Astrocyte (in vitro differentiated cells and primary cell): ENCODE measurements around the gene PTPN1. TPM values are rescaled to one million over a fixed set of nuclear protein-coding genes. Genes with fewer than 3 reads are reported as not detected.

Source experiments
- DNase-seq: peaks from one replicate; pipeline ENCODE4 v3.0.0-alpha.2; 2010; ENCODE audit warnings: low read depth
- FAIRE-seq: peaks from 2 replicates; lab custom pipeline; 2011; peaks lifted over from hg19 to GRCh38; lab: Jason Lieb, UNC
- H2AFZ ChIP-seq: 2 replicates; pipeline ENCODE4 v1.6.0; 2012; ENCODE audit warnings: low read depth, low read length, inconsistent platforms
- H3K27ac ChIP-seq: 2 replicates; pipeline ENCODE4 v1.5.1; 2011; ENCODE audit warnings: low read depth, low read length, inconsistent platforms
- H3K27me3 ChIP-seq: 2 replicates; pipeline ENCODE4 v1.6.0; 2011; ENCODE audit warnings: low read length, inconsistent platforms; ENCODE audit not compliant: insufficient read depth
- H3K36me3 ChIP-seq: 2 replicates; pipeline ENCODE4 v1.5.1; 2011; ENCODE audit warnings: low read length, inconsistent platforms; ENCODE audit not compliant: insufficient read depth
- H3K4me1 ChIP-seq: 2 replicates; pipeline ENCODE4 v1.5.1; 2011; ENCODE audit warnings: low read length, inconsistent platforms; ENCODE audit not compliant: insufficient read depth
- H3K4me2 ChIP-seq: 2 replicates; pipeline ENCODE4 v1.6.0; 2012; ENCODE audit warnings: low read length, inconsistent platforms
- H3K4me3 ChIP-seq: 2 replicates; pipeline ENCODE4 v1.5.1; 2011; ENCODE audit warnings: low read depth, mild to moderate bottlenecking, low read length, inconsistent platforms; ENCODE audit not compliant: insufficient read depth
- H3K79me2 ChIP-seq: 2 replicates; pipeline ENCODE4 v1.6.0; 2012; ENCODE audit warnings: mild to moderate bottlenecking, low read length, inconsistent platforms; ENCODE audit not compliant: insufficient read depth
- H3K9ac ChIP-seq: 2 replicates; pipeline ENCODE4 v1.6.0; 2012; ENCODE audit warnings: mild to moderate bottlenecking, low read length, inconsistent platforms
- H3K9me3 ChIP-seq: 2 replicates; pipeline ENCODE4 v1.5.1; 2012; ENCODE audit warnings: low read depth, mild to moderate bottlenecking, low read length, inconsistent platforms; ENCODE audit not compliant: insufficient read depth
- H4K20me1 ChIP-seq: 2 replicates; pipeline ENCODE4 v1.6.0; 2012; ENCODE audit warnings: low read length, inconsistent platforms; ENCODE audit not compliant: insufficient read depth
- H3K27ac Mint-ChIP-seq: one replicate; pipeline ENCODE4 v1.8.0; 2021; ENCODE audit warnings: mild to moderate bottlenecking, mixed read lengths; ENCODE audit not compliant: unreplicated experiment
- H3K27me3 Mint-ChIP-seq: one replicate; pipeline ENCODE4 v1.8.0; 2021; ENCODE audit warnings: low read depth, mixed read lengths; ENCODE audit not compliant: unreplicated experiment
- H3K36me3 Mint-ChIP-seq: one replicate; pipeline ENCODE4 v1.8.0; 2021; ENCODE audit warnings: low read depth, mixed read lengths; ENCODE audit not compliant: unreplicated experiment
- H3K4me1 Mint-ChIP-seq: one replicate; pipeline ENCODE4 v1.8.0; 2021; ENCODE audit warnings: low read depth, mixed read lengths; ENCODE audit not compliant: unreplicated experiment
- H3K4me3 Mint-ChIP-seq: one replicate; pipeline ENCODE4 v1.8.0; 2021; ENCODE audit warnings: mild to moderate bottlenecking, moderate library complexity, mixed read lengths; ENCODE audit not compliant: unreplicated experiment
- H3K9me3 Mint-ChIP-seq: one replicate; pipeline ENCODE4 v1.8.0; 2021; ENCODE audit warnings: mild to moderate bottlenecking, mixed read lengths; ENCODE audit not compliant: unreplicated experiment
- CTCF ChIP-seq: IDR thresholded peaks from 2 replicates; pipeline ENCODE4 v1.5.1; 2011; ENCODE audit warnings: low read depth, mild to moderate bottlenecking, inconsistent platforms, low read length, moderate library complexity; ENCODE audit not compliant: insufficient read depth
- EZH2 ChIP-seq: IDR thresholded peaks from 2 replicates; pipeline ENCODE4 v1.6.1; 2012; ENCODE audit warnings: mild to moderate bottlenecking, low read length, inconsistent platforms; ENCODE audit not compliant: insufficient read depth
- total RNA-seq: library from RNA; stranded (reverse); gene quantifications from 2 replicates; pipeline ENCODE4 v1.2.1, GENCODE V29; 2021

PTPN1 gene
- total RNA-seq, 1 donor from 2014 or later, result 64.9 TPM

GRCh38 chr20:50601511-50602431, 91.6 kb downstream of the PTPN1 start:
- Histone ChIP-seq H4K20me1 (no peaks in the 10 kb centered on the region), H3K36me3 (no peaks in the 10 kb centered on the region), H3K4me1 (no peaks in the 10 kb centered on the region), H3K9me3 (no peaks in the 10 kb centered on the region), H3K27ac (no peak overlapping the region), H3K27me3 (no peaks in the 10 kb centered on the region), H3K4me2 (no peak overlapping the region), H3K79me2 (no peaks in the 10 kb centered on the region), H2AFZ (no peak overlapping the region), H3K9ac (no peak overlapping the region), H3K4me3 (no peak overlapping the region)
- no peak for TF ChIP-seq CTCF
- no peak for TF ChIP-seq EZH2
- H3K27me3 Mint-ChIP-seq, result peaks cover 10% of the 10 kb centered on the region
- peaks cover under 1% of the 10 kb centered on the region for H3K4me1 Mint-ChIP-seq
- FAIRE-seq (no peak), DNase-seq (no peak)
- H3K27ac Mint-ChIP-seq, result no peak overlapping the region
- H3K9me3 Mint-ChIP-seq, result no peaks in the 10 kb centered on the region
- no peak overlapping the region for H3K4me3 Mint-ChIP-seq
- H3K36me3 Mint-ChIP-seq, result no peaks in the 10 kb centered on the region

GRCh38 chr20:50602432-50603088, 92.4 kb downstream of the PTPN1 start:
- Histone ChIP-seq H3K27me3 (no peaks in the 10 kb centered on the region), H3K9ac (no peak overlapping the region), H3K27ac (no peak overlapping the region), H3K4me2 (no peak overlapping the region), H4K20me1 (no peaks in the 10 kb centered on the region), H3K79me2 (no peaks in the 10 kb centered on the region), H3K4me1 (no peaks in the 10 kb centered on the region), H2AFZ (no peak overlapping the region), H3K36me3 (no peaks in the 10 kb centered on the region), H3K9me3 (no peaks in the 10 kb centered on the region), H3K4me3 (no peak overlapping the region)
- H3K4me3 Mint-ChIP-seq, result no peak overlapping the region
- H3K27ac Mint-ChIP-seq, result no peak overlapping the region
- H3K4me1 Mint-ChIP-seq, result no peaks in the 10 kb centered on the region
- H3K9me3 Mint-ChIP-seq, result no peaks in the 10 kb centered on the region
- no peak for TF ChIP-seq CTCF
- TF ChIP-seq EZH2, result no peak
- H3K36me3 Mint-ChIP-seq, result no peaks in the 10 kb centered on the region
- H3K27me3 Mint-ChIP-seq, result peaks cover 10% of the 10 kb centered on the region
- FAIRE-seq, result no peak
- no peak for DNase-seq
